Pancreas (tissue), 10 donors: Measurements from ENCODE around the gene HNRNPUL2. TPM values are rescaled to one million over a fixed set of nuclear protein-coding genes. Genes with fewer than 3 reads are reported as not detected.
"Not testable (repeated sequence)": the region's sequence is repeated elsewhere in the genome, so short reads cannot be mapped to it uniquely, and the experiment has no call there.

ENCODE experiments used
- ATAC-seq, 4 donors: fragments of 200-7000 bp; cut with Tn5 transposase; one replicate each; pipeline versions ENCODE4 v1.8.0 to v1.9.1; 2020; ENCODE audit warnings: mild to moderate bottlenecking in 4 of 4, moderate library complexity in 4 of 4
- DNase-seq, 6 donors: peaks; one replicate each; pipeline ENCODE4 v3.0.0-alpha.2; 2020
- FAIRE-seq: peaks from 2 replicates; lab custom pipeline; 2012; peaks lifted over from hg19 to GRCh38; lab: Jason Lieb, UNC
- H3K27ac ChIP-seq, 4 donors: fragments of 200-600 bp; sonication (generic); 1 replicate in 3 of 4; 2 replicates in 1 of 4; pipeline versions ENCODE4 v1.5.0 to v1.8.0; 2020
- H3K27me3 ChIP-seq, 4 donors: fragments of 200-600 bp; one replicate each; pipeline ENCODE4 v1.8.0; 2021
- H3K36me3 ChIP-seq, 3 donors: fragments of 200-600 bp; sonication (generic) in 1 of 3; one replicate each; pipeline versions ENCODE4 v1.5.0 to v1.8.0; 2020 to 2021
- H3K4me1 ChIP-seq, 3 donors: fragments of 200-600 bp; one replicate each; pipeline ENCODE4 v1.8.0; 2021
- H3K4me3 ChIP-seq, 4 donors: fragments of 200-600 bp; sonication (generic) in 2 of 4; one replicate each; pipeline versions ENCODE4 v1.5.0 to v1.8.0; 2020 to 2021
- H3K9me3 ChIP-seq, 4 donors: fragments of 200-600 bp; one replicate each; pipeline ENCODE4 v1.8.0; 2021
- CTCF ChIP-seq, 4 donors: fragments of 200-600 bp; sonication (generic) in 3 of 4; IDR thresholded peaks; one replicate each; pipeline versions ENCODE4 v1.5.0 to v1.8.0; 2021; ENCODE audit warnings: antibody characterized with exemption in 4 of 4
- WGBS, 2 donors: extraction: QIAGEN DNeasy Blood & Tissue Kit; methylation state at CpG; one replicate each; pipeline ENCODE4 v1.1.7; 2013; 5-methylcytosine and 5-hydroxymethylcytosine counted together
- intact Hi-C, 3 donors: fragments of 100-400 bp; cut with DNase I; formaldehyde crosslinking; loops; one replicate each; pipeline versions ENCODE4 v1.11.1 to v1.14.2; 2022
- polyA plus RNA-seq, 2 donors: library from polyadenylated mRNA; stranded (reverse); fragments of 200-250 nt; gene quantifications; one replicate each; pipeline ENCODE4 v1.2.3, GENCODE V29; 2013
- total RNA-seq, 6 donors: library from RNA; stranded (reverse); fragmentation: NEBNext Ultra II Directional in 4 of 6; extraction: Animal tissue kit (Norgen Biotek cat#: 25700) in 4 of 6; gene quantifications; one replicate each; pipeline versions ENCODE4 v1.2.1 to v1.2.4, GENCODE V29; 2021 to 2023
- donor health status: healthy with polysubstance abuse.
- donor health status: DM: no; HTN: no; CAD: no; lungs with moderate emphysema.
- donor health status: DM: no; HTN: no; CAD: no.
- donor health status: control.
- donor health status: control.
- donor health status: Bipolar disorder and iron deficiency.
- donor health status: DM: yes; HTN: yes; CAD: no.
- donor health status: DM: no; HTN: no; CAD: no.
- donor health status: DM: no; HTN: no; CAD: no.
- donor health status: DM: yes; HTN: yes; CAD: no.

The HNRNPUL2 gene
- total and polyA plus RNA-seq, 8 donors = 17.5 to 26.2 (median 18.6) TPM

GRCh38 chr11:62694455-62695167, 32.6 kb downstream of the HNRNPUL2 start:
- Histone ChIP-seq H3K9me3 (no peaks in the 10 kb centered on the region), H3K4me3 (no peak overlapping the region), H3K27ac (no peak overlapping the region), H3K4me1 (peaks cover 0 to 3% (median 0%) of the 10 kb centered on the region in 3 donors), H3K27me3 (no peaks in the 10 kb centered on the region), H3K36me3 (peaks cover 0 to 18% (median 0%) of the 10 kb centered on the region in 3 donors)
- FAIRE-seq = no peak
- peak; percentile 68 to 81 (median 78) for DNase-seq
- intact Hi-C loops = loop anchor here in 1 of 3 donors (10.0 kb wide), 1 partner anchor 300 kb away; no protein-coding TSS in a partner anchor
- 44 to 52% methylated on average over 14 of the region's 14 CpGs for WGBS, 2 donors
- peak; percentile 42 to 75 (median 68) for TF ChIP-seq CTCF (IDR thresholded peaks at IDR 0.05)
- ATAC-seq = peak; percentile 77 to 96 (median 92)

- FAIRE-seq, DNase-seq, H3K27ac ChIP-seq, H3K9me3 ChIP-seq, H3K4me3 ChIP-seq, H3K4me1 ChIP-seq, H3K27me3 ChIP-seq, ATAC-seq: not testable (repeated sequence)
- H3K36me3 ChIP-seq = peaks cover 0 to 18% (median 0%) of the 10 kb centered on the region in 3 donors
- intact Hi-C loops = loop anchor here in 1 of 3 donors (10.0 kb wide), 1 partner anchor 299 kb away; no protein-coding TSS in a partner anchor
- 82 to 96% methylated on average over 3 to 4 of the region's 4 CpGs for WGBS, 2 donors
Observed at GRCh38 chr11:62693624-62694023, 33.6 kb downstream of the HNRNPUL2 start.

- no peak within 1 kb of the TSS for H3K27ac ChIP-seq
- peaks cover 0 to 18% (median 0%) of the 10 kb centered on the region in 3 donors for H3K36me3 ChIP-seq
- no peak within 1 kb of the TSS for H3K4me3 ChIP-seq
- intact Hi-C loops = loop anchor here in 1 of 3 donors (10.0 kb wide), 1 partner anchor 295 kb away; no protein-coding TSS in a partner anchor
- 52 to 54% methylated on average over 11 of the region's 11 CpGs for WGBS, 2 donors
- H3K27me3 ChIP-seq = no peaks in the 10 kb centered on the region
- TF ChIP-seq CTCF (IDR thresholded peaks at IDR 0.05) = no peak
- DNase-seq = peak in 1 of 6 donors; percentile 45
- no peak for FAIRE-seq
- ATAC-seq = peak; percentile 31 to 70 (median 68)
- H3K4me1 ChIP-seq = no peaks in the 10 kb centered on the region
- H3K9me3 ChIP-seq = no peaks in the 10 kb centered on the region
Observed at GRCh38 chr11:62689421-62690183, 37.7 kb downstream of the HNRNPUL2 start, which contains the start of gene LRRN4CL. Gene LRRN4CL (minus strand): TSS chr11:62689530. CDS start chr11:62688508, 1,022 bp downstream.

GRCh38 chr11:62688491-62688890, 38.8 kb downstream of the HNRNPUL2 start:
- H3K4me3 ChIP-seq = no peak overlapping the region
- H3K27me3 ChIP-seq = no peaks in the 10 kb centered on the region
- H3K4me1 ChIP-seq = no peaks in the 10 kb centered on the region
- intact Hi-C loops = no loop called here
- DNase-seq (no peak), ATAC-seq (no peak), FAIRE-seq (no peak)
- no peaks in the 10 kb centered on the region for H3K9me3 ChIP-seq
- 11 to 19% methylated on average over 1 of the region's 1 CpG for WGBS, 2 donors
- peaks cover 0 to 18% (median 0%) of the 10 kb centered on the region in 3 donors for H3K36me3 ChIP-seq
- H3K27ac ChIP-seq = no peak overlapping the region
- TF ChIP-seq CTCF (IDR thresholded peaks at IDR 0.05) = no peak
